Measurements from ENCODE around the gene ASAP3. TPM values are rescaled to one million over a fixed set of nuclear protein-coding genes. Genes with fewer than 3 reads are reported as not detected.

ASAP3 gene
- total RNA-seq, 1 donor from 2014 or later: 35.9 TPM

- Histone ChIP-seq H3K36me3 (no peaks in the 10 kb centered on the region), H3K4me1 (peaks cover 50% of the 10 kb centered on the region), H3K4me3 (peak overlapping the region; percentile 52), H3K27ac (no peak overlapping the region), H3K9me3 (no peaks in the 10 kb centered on the region), H3K27me3 (no peaks in the 10 kb centered on the region)
- TF ChIP-seq CTCF (IDR thresholded peaks at IDR 0.05): no peak
- ATAC-seq (no peak), DNase-seq (no peak)
- intact Hi-C loops (cut with DNase I): no loop called here
Measured at GRCh38 chr1:23530087-23530746, 46.2 kb upstream of the ASAP3 start.

DNA sequence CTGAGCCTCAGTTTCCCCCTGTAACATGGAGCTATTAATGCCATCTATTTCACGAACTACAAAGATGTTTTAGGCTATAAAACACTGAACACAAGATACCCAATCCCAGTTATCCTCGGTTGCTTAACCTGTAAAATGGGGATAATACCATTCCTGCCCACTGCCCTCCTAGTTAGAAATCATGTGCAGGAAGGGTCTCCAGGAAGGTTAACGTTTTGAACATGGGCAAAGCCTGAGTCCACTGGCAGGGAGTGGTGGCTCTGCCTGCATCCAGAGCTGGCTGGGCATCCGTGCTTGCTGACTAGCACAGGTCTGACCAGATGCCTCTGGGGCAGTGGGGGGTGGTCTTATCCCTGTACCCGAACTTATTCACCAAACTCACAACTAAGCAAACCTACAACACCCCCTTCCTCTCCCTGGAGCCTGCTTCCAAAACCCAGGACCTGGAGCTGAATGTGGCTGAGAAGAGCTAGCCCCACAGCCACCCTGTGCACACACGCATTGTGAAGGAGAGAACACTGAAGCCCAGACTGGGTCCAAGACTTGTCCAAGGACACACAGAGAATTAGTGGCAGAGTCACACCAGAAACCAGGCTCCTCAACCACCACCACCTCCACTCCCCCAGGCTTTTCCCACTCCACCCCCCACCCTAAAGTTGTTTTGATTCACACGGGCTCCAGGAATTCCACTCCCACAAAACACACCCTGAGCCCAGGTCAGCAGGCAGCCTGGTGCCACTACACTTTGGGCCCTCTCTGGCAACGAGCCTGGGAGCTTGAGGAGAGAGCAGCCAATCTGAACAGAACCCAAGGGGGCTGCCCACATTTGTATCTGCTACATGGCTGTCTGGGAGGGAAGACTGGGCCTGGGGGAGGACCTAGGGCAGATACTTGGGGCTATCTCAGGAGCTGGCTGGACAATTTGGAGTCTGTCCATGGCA lies 45.4 kb upstream of the ASAP3 start:
- no peaks in the 10 kb centered on the region for H3K27me3 ChIP-seq
- intact Hi-C loops (cut with DNase I): no loop called here
- H3K4me1 ChIP-seq: peaks cover 57% of the 10 kb centered on the region
- H3K27ac ChIP-seq: no peak overlapping the region
- no peak for DNase-seq
- H3K9me3 ChIP-seq: no peaks in the 10 kb centered on the region
- no peak for TF ChIP-seq CTCF (IDR thresholded peaks at IDR 0.05)
- H3K36me3 ChIP-seq: no peaks in the 10 kb centered on the region
- ATAC-seq: no peak
- peak overlapping the region; percentile 10 for H3K4me3 ChIP-seq

DNA sequence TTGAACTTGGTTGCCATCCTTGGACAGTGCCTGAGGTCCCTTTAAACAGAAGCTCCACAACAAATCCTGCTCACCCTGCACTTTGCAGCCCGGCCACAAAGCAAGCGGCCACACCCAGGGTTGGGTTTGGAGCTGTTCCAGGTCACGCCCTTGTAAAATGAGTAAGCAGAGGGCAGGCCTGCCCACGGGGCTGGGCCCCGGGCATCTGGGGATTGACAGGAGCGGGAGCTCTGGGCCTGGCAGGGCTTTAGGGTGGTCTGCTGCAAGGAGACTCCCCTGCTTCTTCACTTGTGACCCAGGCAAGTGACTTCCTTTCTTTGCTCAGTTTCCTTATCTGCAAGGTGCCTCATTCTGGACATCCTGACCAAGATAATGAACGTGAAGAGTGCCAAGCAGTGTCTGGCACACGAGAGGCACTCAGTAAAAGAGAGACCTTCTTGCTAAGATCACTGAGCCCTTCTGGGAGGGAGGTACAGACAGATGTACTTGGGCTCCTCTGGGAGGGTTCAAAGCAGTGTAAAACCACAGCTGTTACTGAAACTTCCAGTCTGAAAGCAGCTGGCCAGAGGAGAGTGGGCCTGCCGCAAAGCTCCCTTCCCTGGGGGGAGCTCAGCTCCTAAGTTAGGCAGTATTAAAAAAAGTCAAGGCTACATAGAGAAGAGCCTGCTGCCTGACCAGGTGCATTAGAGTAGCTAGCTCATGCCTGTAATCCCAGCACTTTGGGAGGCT lies 44.4 kb upstream of the ASAP3 start:
- Histone ChIP-seq H3K27me3 (no peaks in the 10 kb centered on the region), H3K9me3 (no peaks in the 10 kb centered on the region), H3K36me3 (no peaks in the 10 kb centered on the region), H3K4me1 (peaks cover 57% of the 10 kb centered on the region), H3K27ac (peak overlapping the region; percentile 30), H3K4me3 (peak overlapping the region; percentile 10)
- no peak for TF ChIP-seq CTCF (IDR thresholded peaks at IDR 0.05)
- intact Hi-C loops (cut with DNase I): no loop called here
- ATAC-seq: peak; percentile 87
- DNase-seq: peak; percentile 91

GRCh38 chr1:23527900-23528249 lies 43.9 kb upstream of the ASAP3 start:
- H3K36me3 ChIP-seq: no peaks in the 10 kb centered on the region
- H3K4me1 ChIP-seq: peaks cover 56% of the 10 kb centered on the region
- H3K27ac ChIP-seq: no peak overlapping the region
- no peak for TF ChIP-seq CTCF (IDR thresholded peaks at IDR 0.05)
- H3K4me3 ChIP-seq: no peak overlapping the region
- intact Hi-C loops (cut with DNase I): no loop called here
- ATAC-seq: no peak
- H3K9me3 ChIP-seq: no peaks in the 10 kb centered on the region
- no peak for DNase-seq
- no peaks in the 10 kb centered on the region for H3K27me3 ChIP-seq

DNA sequence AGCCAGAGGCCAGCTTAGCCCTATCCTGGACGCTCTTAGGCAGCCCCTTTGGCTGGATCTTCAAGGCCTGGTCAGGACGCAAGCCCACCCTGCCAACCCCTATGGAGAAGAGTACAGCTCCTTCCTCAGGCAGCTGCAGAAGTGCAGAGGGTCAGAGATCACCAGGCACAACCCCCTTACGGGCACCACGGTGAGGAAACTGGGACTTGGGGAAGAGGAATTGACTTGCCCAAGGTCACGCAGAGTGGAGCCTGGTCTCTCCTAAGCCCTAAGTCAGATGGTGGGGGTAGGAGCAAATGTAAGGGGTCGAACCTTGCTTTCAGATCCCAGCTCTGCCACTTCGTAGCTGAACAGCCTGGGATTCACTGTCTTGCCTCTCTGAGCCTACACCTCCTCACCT lies 43.4 kb upstream of the ASAP3 start:
- Histone ChIP-seq H3K4me1 (peaks cover 51% of the 10 kb centered on the region), H3K36me3 (no peaks in the 10 kb centered on the region), H3K27ac (no peak overlapping the region), H3K27me3 (no peaks in the 10 kb centered on the region), H3K9me3 (no peaks in the 10 kb centered on the region), H3K4me3 (no peak overlapping the region)
- no peak for ATAC-seq
- TF ChIP-seq CTCF (IDR thresholded peaks at IDR 0.05): no peak
- no peak for DNase-seq
- intact Hi-C loops (cut with DNase I): no loop called here
